ENCODE measurements around the gene ANKRD35.
"Not testable (repeated sequence)": the region's sequence is repeated elsewhere in the genome, so short reads cannot be mapped to it uniquely, and the experiment has no call there.

The ANKRD35 gene

GRCh38 chr1:145849356-145850160 is 36.1 kb downstream of the ANKRD35 start:
- no peak for DNase-seq

- no peak for DNase-seq
Observed at GRCh38 chr1:145847827-145848226, 37.8 kb downstream of the ANKRD35 start.

- DNase-seq: peak; percentile 39
Observed at GRCh38 chr1:145846201-145846612, 39.5 kb downstream of the ANKRD35 start.

GRCh38 chr1:145845514-145846161 is 40.0 kb downstream of the ANKRD35 start, which contains the start of gene NUDT17:
Gene NUDT17, plus strand, starts transcription at chr1:145845630. Its CDS starts 11 bp downstream, at chr1:145845641.
- DNase-seq: peak; percentile 77

- DNase-seq: no peak
Observed at GRCh38 chr1:145845144-145845513, 40.5 kb downstream of the ANKRD35 start.

GRCh38 chr1:145843031-145843430 is 42.6 kb downstream of the ANKRD35 start:
- no peak for DNase-seq

GRCh38 chr1:145837656-145838055 is 48.0 kb downstream of the ANKRD35 start:
- DNase-seq: no peak

GRCh38 chr1:145830810-145831209 is 54.9 kb downstream of the ANKRD35 start:
- not testable (repeated sequence) for DNase-seq

- DNase-seq: peak; percentile 21
Observed at GRCh38 chr1:145828367-145829026, 57.2 kb downstream of the ANKRD35 start.

GRCh38 chr1:145827966-145828365 is 57.7 kb downstream of the ANKRD35 start:
- DNase-seq: no peak

GRCh38 chr1:145826030-145826429 is 59.6 kb downstream of the ANKRD35 start:
- DNase-seq: no peak

GRCh38 chr1:145824499-145824842 is 61.2 kb downstream of the ANKRD35 start:
- DNase-seq: no peak

- DNase-seq: peak; percentile 92
Observed at GRCh38 chr1:145823565-145824498, 61.8 kb downstream of the ANKRD35 start, which contains the start of the genes POLR3C and RNF115. Gene POLR3C, plus strand, starts transcription at chr1:145824200. Its CDS starts 1,577 bp downstream, at chr1:145825777. Gene RNF115, minus strand, starts transcription at chr1:145824095. Its CDS starts 222 bp downstream, at chr1:145823873.

- not testable (repeated sequence) for DNase-seq
Observed at GRCh38 chr1:145822779-145823331, 62.8 kb downstream of the ANKRD35 start.

- DNase-seq: not testable (repeated sequence)
Observed at GRCh38 chr1:145818095-145818494, 67.6 kb downstream of the ANKRD35 start.
